Glomerular endothelial cell (primary cell): ENCODE data around the gene ZNF503. TPM values are rescaled to one million over a fixed set of nuclear protein-coding genes. Genes with fewer than 3 reads are reported as not detected.

Experiments
- DNase-seq: peaks from one replicate; pipeline ENCODE4 v3.0.0-alpha.2; 2011; ENCODE audit warnings: low read depth, low spot score; ENCODE audit errors: extremely low read depth
- total RNA-seq: library from RNA; depleted of rRNA; stranded (reverse); fragments of >200 nt; gene quantifications from 2 replicates; pipeline ENCODE4 v1.2.3, GENCODE V29; 2015

ZNF503 gene
- total RNA-seq, 1 donor from 2014 or later = 14.8 TPM

DNA sequence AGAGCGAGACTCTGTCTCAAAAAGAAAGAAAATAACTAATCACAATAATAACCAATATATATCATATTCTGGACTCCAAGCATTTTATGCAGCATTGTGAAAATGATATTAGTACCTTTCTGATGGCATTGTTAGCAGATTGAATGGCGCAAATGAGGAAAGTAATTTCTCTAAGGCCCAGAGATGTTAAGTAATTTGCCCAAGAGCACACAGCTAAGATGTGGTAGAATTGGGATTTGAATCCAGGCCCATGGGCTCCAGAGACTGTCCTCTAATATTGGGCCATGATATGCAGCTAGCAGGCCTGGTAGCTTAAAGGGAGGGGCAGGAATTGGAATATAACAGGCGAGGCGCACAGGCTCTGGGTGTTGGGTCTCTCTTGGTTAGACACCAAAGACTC is 44.1 kb downstream of the ZNF503 start:
- no peak for DNase-seq

DNA sequence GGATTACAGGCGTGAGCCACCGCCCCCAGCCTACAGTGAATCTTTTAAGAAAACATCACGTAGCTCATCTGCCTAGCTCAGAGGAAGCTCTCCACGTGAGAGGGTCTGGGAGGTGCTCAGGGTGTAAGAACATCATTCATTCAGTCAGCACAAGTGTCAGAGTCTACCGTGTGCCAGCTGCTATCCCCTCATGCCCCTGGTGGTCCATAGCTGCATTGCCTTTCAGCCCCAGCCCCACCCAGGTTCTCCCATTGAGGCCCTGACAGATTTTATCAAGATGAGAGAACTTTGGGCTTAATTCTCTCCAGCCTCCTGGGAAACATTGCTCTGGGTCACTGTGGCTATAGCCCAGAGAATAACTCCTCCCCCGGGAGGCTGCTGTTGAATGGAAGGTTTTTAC is 45.1 kb downstream of the ZNF503 start:
- DNase-seq = no peak

DNA sequence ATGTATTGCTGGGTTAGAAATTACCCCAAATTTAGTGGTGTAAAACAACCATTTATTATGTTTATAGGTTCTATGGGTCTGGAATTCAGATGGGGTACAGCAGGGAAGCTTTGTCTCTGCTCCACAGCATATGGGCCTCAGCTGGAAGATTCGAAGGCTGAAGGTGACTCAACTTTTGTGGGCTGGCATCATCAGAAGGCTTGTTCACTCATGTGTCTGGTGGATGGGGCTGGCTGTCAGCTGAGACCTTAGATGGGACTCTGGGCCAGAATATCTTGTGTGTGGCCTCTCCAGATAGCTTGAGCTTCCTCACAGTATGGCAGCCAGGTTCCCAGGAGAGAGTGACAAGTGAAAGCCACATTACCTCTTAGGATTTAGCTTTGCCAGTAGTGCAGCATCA is 45.9 kb downstream of the ZNF503 start:
- no peak for DNase-seq

DNA sequence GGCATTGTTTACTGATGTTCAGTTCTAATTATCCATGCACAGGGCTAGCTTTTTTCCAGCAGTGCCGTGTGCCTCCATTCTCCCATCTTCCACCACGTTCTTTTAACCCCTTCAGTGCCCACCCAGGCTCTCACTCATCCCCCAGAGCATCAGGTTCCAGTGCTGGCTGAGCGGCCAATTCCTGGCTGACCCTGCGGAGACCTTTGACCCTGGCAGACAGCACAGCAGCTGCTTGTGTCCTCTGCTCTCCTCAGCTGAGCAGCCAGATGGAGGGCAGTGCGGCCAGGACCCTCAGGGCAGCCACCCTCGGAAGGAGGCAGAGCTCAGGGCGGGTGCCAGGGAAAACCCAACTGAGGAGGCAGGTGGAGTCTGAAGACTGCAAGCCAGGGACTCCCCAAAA is 48.4 kb downstream of the ZNF503 start:
- DNase-seq = no peak

DNA sequence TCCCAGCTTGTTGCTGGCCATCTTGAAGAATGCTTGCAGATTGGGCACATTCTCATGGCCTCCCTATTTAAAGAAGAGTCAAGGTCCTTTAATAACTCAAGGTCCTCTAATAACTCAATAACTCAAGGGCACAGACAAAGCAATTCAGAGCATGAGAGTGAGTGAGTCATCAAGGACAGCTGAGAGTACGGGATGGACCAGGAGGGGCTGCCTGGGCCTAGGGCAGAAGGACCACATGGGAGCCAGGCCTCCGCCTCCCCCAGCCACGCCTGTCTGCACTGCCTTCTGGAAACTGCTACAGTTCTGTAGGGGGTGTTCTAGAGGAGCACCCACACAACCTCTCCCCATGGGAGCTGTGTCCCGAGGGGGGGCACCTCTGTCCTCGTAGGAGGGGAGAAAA is 48.9 kb downstream of the ZNF503 start:
- no peak for DNase-seq

DNA sequence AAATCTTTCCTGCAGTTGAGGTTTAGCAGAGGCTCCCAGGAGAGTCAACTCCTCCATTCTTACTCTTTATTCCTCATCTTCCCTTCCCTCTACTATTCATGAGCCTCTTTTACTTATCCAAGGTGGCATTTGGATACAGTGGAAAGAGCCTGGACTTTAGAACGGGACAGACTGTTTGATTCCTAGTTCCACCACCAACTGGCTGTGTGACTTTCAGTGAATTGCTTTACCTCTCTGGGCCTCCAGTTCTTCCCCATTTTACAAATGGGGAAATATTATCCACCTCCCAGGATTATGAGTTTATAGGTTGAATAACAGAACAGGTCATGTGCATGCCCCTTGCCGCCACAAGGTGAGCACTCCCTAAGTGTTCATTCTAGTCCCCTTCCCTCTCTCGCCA is 49.9 kb downstream of the ZNF503 start:
- DNase-seq = no peak

DNA sequence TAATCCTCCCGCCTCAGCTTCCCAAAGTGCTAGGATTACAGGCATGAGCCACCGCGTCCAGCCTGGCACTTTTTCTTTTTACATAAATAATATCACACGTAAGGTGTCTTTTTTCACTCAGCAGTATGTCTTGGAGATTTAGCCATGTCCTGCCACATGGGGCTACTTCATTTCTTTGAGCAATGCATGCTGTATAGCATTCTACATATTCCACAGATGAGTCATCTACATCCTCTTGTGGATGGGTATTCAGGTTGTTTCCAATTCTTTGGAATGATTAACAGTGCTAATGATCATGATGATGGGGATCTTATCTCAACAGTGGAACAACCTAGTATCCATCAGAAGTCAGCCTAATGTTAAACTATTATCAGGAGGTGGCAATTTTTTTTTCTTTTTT is 50.8 kb downstream of the ZNF503 start:
- peak; percentile 3 for DNase-seq

Other genes with a start within 250 kb of the ZNF503 start
- gene VDAC2, start 191.0 kb downstream of the ZNF503 start, total RNA-seq = 143 and 179 TPM in 2 replicates
- 20.8 and 22.8 TPM in 2 replicates for gene COMTD1, start 165.8 kb downstream of the ZNF503 start, total RNA-seq
- gene LRMDA, start 29.9 kb upstream of the ZNF503 start, total RNA-seq = 19.8 and 25.7 TPM in 2 replicates